Measurements from ENCODE around the gene TH. TPM values are rescaled to one million over a fixed set of nuclear protein-coding genes. Genes with fewer than 3 reads are reported as not detected.

The TH gene
- total and polyA plus RNA-seq, 2 of the 8 experiments (the other 6 are each of a cell fraction or from before 2014, with no cell fraction given), result 0.09 TPM; not detected in 1

GRCh38 chr11:2171591-2172003 lies at the start of gene TH (continued):
- no peak for TF ChIP-seq SIRT6 (IDR thresholded peaks at IDR 0.05; ENCODE audit: low read length)
